ENCODE results near the gene KDF1. TPM values are rescaled to one million over a fixed set of nuclear protein-coding genes. Genes with fewer than 3 reads are reported as not detected.
A peak's percentile ranks its signal among the peaks of the same experiment; 100 is the strongest.

The KDF1 gene
- total and polyA plus RNA-seq, 2 of the 13 experiments (the other 11 are each of a cell fraction or from before 2014, with no cell fraction given), result 1.9 to 4.9 TPM

GRCh38 chr1:26938004-26938658 lies 22.1 kb downstream of the KDF1 start (continued):
- TF ChIP-seq PBX2 (CRISPR knock-in tag; IDR thresholded peaks at IDR 0.05) (no peak), AKNA (CRISPR knock-in tag; IDR thresholded peaks at IDR 0.05; ENCODE audit: borderline replicate concordance) (no peak), ZKSCAN8 (CRISPR knock-in tag; IDR thresholded peaks at IDR 0.05; ENCODE audit: borderline replicate concordance) (no peak; the same call in 1 of the 2 replicates), FOSL1 (CRISPR knock-in tag; IDR thresholded peaks at IDR 0.05; ENCODE audit: borderline replicate concordance) (0 out of 2 replicates have a peak, but pooled peaks have one; percentile 6), ZNF709 (CRISPR knock-in tag; IDR thresholded peaks at IDR 0.05) (no peak), HDAC2 (CRISPR knock-in tag; IDR thresholded peaks at IDR 0.05) (peak; percentile 97), ZNF10 (CRISPR knock-in tag; IDR thresholded peaks at IDR 0.05; ENCODE audit: borderline replicate concordance, low read depth) (no peak), GABPA (IDR thresholded peaks at IDR 0.05; ENCODE audit: low read depth, low read length) (no peak), GABPA (CRISPR knock-in tag; IDR thresholded peaks at IDR 0.05; ENCODE audit: low read depth) (peak; percentile 73), MZF1 (CRISPR knock-in tag; IDR thresholded peaks at IDR 0.05; ENCODE audit: borderline replicate concordance) (no peak), THAP11 (CRISPR knock-in tag; IDR thresholded peaks at IDR 0.05) (peak; percentile 76), SKIL (CRISPR knock-in tag; IDR thresholded peaks at IDR 0.05; ENCODE audit: borderline replicate concordance) (peak; percentile 99), TEF (CRISPR knock-in tag; IDR thresholded peaks at IDR 0.05) (no peak), RFX3 (CRISPR knock-in tag; IDR thresholded peaks at IDR 0.05) (no peak), LCORL (IDR thresholded peaks at IDR 0.05) (no peak), LCORL (CRISPR knock-in tag; IDR thresholded peaks at IDR 0.05) (peak; percentile 96), NFIC (IDR thresholded peaks at IDR 0.05; ENCODE audit: low read length) (peak; percentile 64; the same call in 1 of the 2 replicates)
- TF ChIP-seq, protein P1, sequence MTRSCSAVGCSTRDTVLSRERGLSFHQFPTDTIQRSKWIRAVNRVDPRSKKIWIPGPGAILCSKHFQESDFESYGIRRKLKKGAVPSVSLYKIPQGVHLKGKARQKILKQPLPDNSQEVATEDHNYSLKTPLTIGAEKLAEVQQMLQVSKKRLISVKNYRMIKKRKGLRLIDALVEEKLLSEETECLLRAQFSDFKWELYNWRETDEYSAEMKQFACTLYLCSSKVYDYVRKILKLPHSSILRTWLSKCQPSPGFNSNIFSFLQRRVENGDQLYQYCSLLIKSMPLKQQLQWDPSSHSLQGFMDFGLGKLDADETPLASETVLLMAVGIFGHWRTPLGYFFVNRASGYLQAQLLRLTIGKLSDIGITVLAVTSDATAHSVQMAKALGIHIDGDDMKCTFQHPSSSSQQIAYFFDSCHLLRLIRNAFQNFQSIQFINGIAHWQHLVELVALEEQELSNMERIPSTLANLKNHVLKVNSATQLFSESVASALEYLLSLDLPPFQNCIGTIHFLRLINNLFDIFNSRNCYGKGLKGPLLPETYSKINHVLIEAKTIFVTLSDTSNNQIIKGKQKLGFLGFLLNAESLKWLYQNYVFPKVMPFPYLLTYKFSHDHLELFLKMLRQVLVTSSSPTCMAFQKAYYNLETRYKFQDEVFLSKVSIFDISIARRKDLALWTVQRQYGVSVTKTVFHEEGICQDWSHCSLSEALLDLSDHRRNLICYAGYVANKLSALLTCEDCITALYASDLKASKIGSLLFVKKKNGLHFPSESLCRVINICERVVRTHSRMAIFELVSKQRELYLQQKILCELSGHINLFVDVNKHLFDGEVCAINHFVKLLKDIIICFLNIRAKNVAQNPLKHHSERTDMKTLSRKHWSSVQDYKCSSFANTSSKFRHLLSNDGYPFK (CRISPR knock-in tag; IDR thresholded peaks at IDR 0.05; ENCODE audit: borderline replicate concordance), result peak; percentile 49; the same call in 1 of the 2 replicates
